Measurements from ENCODE around the gene RIN3. TPM values are rescaled to one million over a fixed set of nuclear protein-coding genes. Genes with fewer than 3 reads are reported as not detected.

Gene RIN3
- total RNA-seq, 1 donor from 2014 or later, result 12.7 TPM

- no peak for TF ChIP-seq CTCF (conservative IDR thresholded peaks at IDR 0.05)
Observed at GRCh38 chr14:92633274-92633616, 119.7 kb downstream of the RIN3 start.

GRCh38 chr14:92633724-92634123 lies 120.1 kb downstream of the RIN3 start:
- Mint-ChIP-seq H3K9me3 (no peaks in the 10 kb centered on the region), H3K27me3 (ENCODE audit: low read depth) (no peaks in the 10 kb centered on the region), H3K4me1 (peaks cover 17% of the 10 kb centered on the region), H3K4me3 (no peak overlapping the region), H3K27ac (ENCODE audit: unreplicated experiment) (no peak overlapping the region), H3K36me3 (ENCODE audit: low read depth) (no peaks in the 10 kb centered on the region)
- no peak for DNase-seq (ENCODE audit: low read depth, low spot score)
- TF ChIP-seq CTCF (conservative IDR thresholded peaks at IDR 0.05), result no peak

More at GRCh38 chr14:92633274-92633616, 119.7 kb downstream of the RIN3 start:
- H3K4me3 Mint-ChIP-seq, result no peak overlapping the region
- no peak overlapping the region for H3K27ac Mint-ChIP-seq (ENCODE audit: unreplicated experiment)
- H3K36me3 Mint-ChIP-seq (ENCODE audit: low read depth), result no peaks in the 10 kb centered on the region
- peaks cover 18% of the 10 kb centered on the region for H3K4me1 Mint-ChIP-seq
- H3K27me3 Mint-ChIP-seq (ENCODE audit: low read depth), result no peaks in the 10 kb centered on the region
- DNase-seq (ENCODE audit: low read depth, low spot score), result no peak
- no peaks in the 10 kb centered on the region for H3K9me3 Mint-ChIP-seq

- TF ChIP-seq CTCF (conservative IDR thresholded peaks at IDR 0.05), result no peak
- H3K36me3 Mint-ChIP-seq (ENCODE audit: low read depth), result no peaks in the 10 kb centered on the region
- no peak overlapping the region for H3K4me3 Mint-ChIP-seq
- no peak overlapping the region for H3K27ac Mint-ChIP-seq (ENCODE audit: unreplicated experiment)
- H3K9me3 Mint-ChIP-seq, result no peaks in the 10 kb centered on the region
- H3K27me3 Mint-ChIP-seq (ENCODE audit: low read depth), result no peaks in the 10 kb centered on the region
- no peak for DNase-seq (ENCODE audit: low read depth, low spot score)
- peaks cover 13% of the 10 kb centered on the region for H3K4me1 Mint-ChIP-seq
Observed at GRCh38 chr14:92635031-92635430, 121.5 kb downstream of the RIN3 start.

GRCh38 chr14:92635896-92636295 lies 122.3 kb downstream of the RIN3 start:
- peaks cover 13% of the 10 kb centered on the region for H3K4me1 Mint-ChIP-seq
- no peak for TF ChIP-seq CTCF (conservative IDR thresholded peaks at IDR 0.05)
- H3K36me3 Mint-ChIP-seq (ENCODE audit: low read depth), result no peaks in the 10 kb centered on the region
- no peak for DNase-seq (ENCODE audit: low read depth, low spot score)
- no peak overlapping the region for H3K4me3 Mint-ChIP-seq
- H3K9me3 Mint-ChIP-seq, result no peaks in the 10 kb centered on the region
- no peaks in the 10 kb centered on the region for H3K27me3 Mint-ChIP-seq (ENCODE audit: low read depth)
- no peak overlapping the region for H3K27ac Mint-ChIP-seq (ENCODE audit: unreplicated experiment)

GRCh38 chr14:92637228-92637627 lies 123.6 kb downstream of the RIN3 start:
- DNase-seq (ENCODE audit: low read depth, low spot score), result peak; percentile 18
- Mint-ChIP-seq H3K4me1 (peaks cover 20% of the 10 kb centered on the region), H3K27me3 (ENCODE audit: low read depth) (no peaks in the 10 kb centered on the region), H3K4me3 (no peak overlapping the region), H3K36me3 (ENCODE audit: low read depth) (no peaks in the 10 kb centered on the region), H3K27ac (ENCODE audit: unreplicated experiment) (peak overlapping the region; percentile 81), H3K9me3 (no peaks in the 10 kb centered on the region)
- no peak for TF ChIP-seq CTCF (conservative IDR thresholded peaks at IDR 0.05)

- no peak overlapping the region for H3K27ac Mint-ChIP-seq (ENCODE audit: unreplicated experiment)
- no peak for DNase-seq (ENCODE audit: low read depth, low spot score)
- TF ChIP-seq CTCF (conservative IDR thresholded peaks at IDR 0.05), result no peak
- H3K9me3 Mint-ChIP-seq, result no peaks in the 10 kb centered on the region
- no peak overlapping the region for H3K4me3 Mint-ChIP-seq
- no peaks in the 10 kb centered on the region for H3K27me3 Mint-ChIP-seq (ENCODE audit: low read depth)
- peaks cover 26% of the 10 kb centered on the region for H3K4me1 Mint-ChIP-seq
- peaks cover 4% of the 10 kb centered on the region for H3K36me3 Mint-ChIP-seq (ENCODE audit: low read depth)
Observed at GRCh38 chr14:92637864-92638263, 124.3 kb downstream of the RIN3 start.

Measured in neural crest cell (in vitro differentiated cells).